HG02938 (cell line): ENCODE data around the gene ABCC8.

Experiments used
- ATAC-seq: cut with Tn5 transposase; IDR thresholded peaks from one replicate; pipeline ENCODE4 v1.9.1; 2021; ENCODE audit warnings: mild to moderate bottlenecking, moderate library complexity; ENCODE audit not compliant: unreplicated experiment

The ABCC8 gene

GRCh38 chr11:17407575-17407974 is 69.1 kb downstream of the ABCC8 start:
- ATAC-seq = no peak

GRCh38 chr11:17406818-17407149 is 69.9 kb downstream of the ABCC8 start:
- ATAC-seq = no peak

- ATAC-seq = no peak
These were observed 70.4 kb downstream of the ABCC8 start for GRCh38 chr11:17406082-17406817.

GRCh38 chr11:17405232-17406005 is 71.2 kb downstream of the ABCC8 start:
- ATAC-seq = no peak

- no peak for ATAC-seq
These were observed 72.5 kb downstream of the ABCC8 start for GRCh38 chr11:17403980-17404759.

GRCh38 chr11:17402486-17402885 is 74.2 kb downstream of the ABCC8 start:
- no peak for ATAC-seq

- no peak for ATAC-seq
These were observed 74.8 kb downstream of the ABCC8 start for GRCh38 chr11:17401841-17402240.

- no peak for ATAC-seq
These were observed 75.3 kb downstream of the ABCC8 start for GRCh38 chr11:17401316-17401715.

GRCh38 chr11:17400048-17400775 is 76.4 kb downstream of the ABCC8 start:
- ATAC-seq = no peak

- no peak for ATAC-seq
These were observed 77.4 kb downstream of the ABCC8 start for GRCh38 chr11:17399236-17399635.

GRCh38 chr11:17397311-17398002 is 79.2 kb downstream of the ABCC8 start:
- ATAC-seq = no peak

- ATAC-seq = no peak
These were observed 79.9 kb downstream of the ABCC8 start for GRCh38 chr11:17396598-17397310.

GRCh38 chr11:17395978-17396377 is 80.7 kb downstream of the ABCC8 start:
- no peak for ATAC-seq

GRCh38 chr11:17395554-17395961 is 81.1 kb downstream of the ABCC8 start:
- no peak for ATAC-seq

- no peak for ATAC-seq
These were observed 81.8 kb downstream of the ABCC8 start for GRCh38 chr11:17394743-17395390.

GRCh38 chr11:17393472-17393871 is 83.2 kb downstream of the ABCC8 start:
- no peak for ATAC-seq

- no peak for ATAC-seq
These were observed 83.8 kb downstream of the ABCC8 start for GRCh38 chr11:17392872-17393271.

GRCh38 chr11:17391493-17392355 is 84.9 kb downstream of the ABCC8 start:
- no peak for ATAC-seq
